22Rv1 (cell line): ENCODE measurements around the gene DUSP1.

Source experiments
- CTCF ChIP-seq: fragments of 450-650 bp; IDR thresholded peaks from 2 replicates; pipeline ENCODE4 v1.5.1; 2017; ENCODE audit warnings: mild to moderate bottlenecking
- ZFX ChIP-seq: fragments of 450-650 bp; IDR thresholded peaks from 2 replicates; pipeline ENCODE4 v1.6.1; 2017; ENCODE audit warnings: antibody characterized with exemption, borderline replicate concordance

GRCh38 chr5:172797771-172798191, 26.8 kb upstream of the DUSP1 start:
- TF ChIP-seq CTCF (no peak), ZFX (no peak)
